Endometrial microvascular endothelial cells (primary cell): ENCODE data around the gene SYCP1. TPM values are rescaled to one million over a fixed set of nuclear protein-coding genes. Genes with fewer than 3 reads are reported as not detected.
"Not testable (repeated sequence)": the region's sequence is repeated elsewhere in the genome, so short reads cannot be mapped to it uniquely, and the experiment has no call there.

Experiments
- in situ Hi-C: cut with HindIII; loops from 2 replicates; pipeline ENCODE4 v1.10.0; 2017; ENCODE audit warnings: low sequenced_read_pairs, low pct_unique_long_range_greater_than_20kb; ENCODE audit errors: inconsistent ontology term
- total RNA-seq: library from RNA; depleted of rRNA; stranded (reverse); fragments of >200 nt; gene quantifications from one replicate; pipeline ENCODE4 v1.2.3, GENCODE V29; 2015; ENCODE audit errors: inconsistent ontology term

Gene SYCP1
- total RNA-seq, 1 donor from 2014 or later: not detected

DNA sequence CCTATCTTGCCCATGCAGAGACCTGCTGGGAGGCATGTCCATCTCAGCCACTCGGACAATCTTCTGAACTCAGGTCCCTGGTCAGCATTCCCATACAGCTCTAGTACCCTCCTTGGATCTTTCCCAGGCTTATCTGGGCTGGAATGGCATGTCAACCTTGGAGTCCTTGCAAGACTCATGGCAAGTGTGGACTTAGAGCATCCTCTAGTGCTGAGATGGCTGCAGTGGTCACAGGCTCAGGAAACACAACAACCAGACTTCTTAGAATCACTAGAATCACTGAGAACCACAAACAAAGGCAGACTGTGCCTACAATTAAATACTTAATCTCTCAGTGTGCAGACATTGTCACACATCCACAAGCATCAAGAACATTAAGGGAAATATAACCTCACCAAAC, 101.9 kb downstream of the SYCP1 start:
- in situ Hi-C loops: no loop called here

GRCh38 chr1:114959423-114959822, 104.8 kb downstream of the SYCP1 start:
- in situ Hi-C loops: no loop called here

- in situ Hi-C loops: no loop called here
These were observed 122.2 kb downstream of the SYCP1 start for GRCh38 chr1:114976891-114977290.

- in situ Hi-C loops: no loop called here
These were observed 124.7 kb downstream of the SYCP1 start for GRCh38 chr1:114979278-114979891.

DNA sequence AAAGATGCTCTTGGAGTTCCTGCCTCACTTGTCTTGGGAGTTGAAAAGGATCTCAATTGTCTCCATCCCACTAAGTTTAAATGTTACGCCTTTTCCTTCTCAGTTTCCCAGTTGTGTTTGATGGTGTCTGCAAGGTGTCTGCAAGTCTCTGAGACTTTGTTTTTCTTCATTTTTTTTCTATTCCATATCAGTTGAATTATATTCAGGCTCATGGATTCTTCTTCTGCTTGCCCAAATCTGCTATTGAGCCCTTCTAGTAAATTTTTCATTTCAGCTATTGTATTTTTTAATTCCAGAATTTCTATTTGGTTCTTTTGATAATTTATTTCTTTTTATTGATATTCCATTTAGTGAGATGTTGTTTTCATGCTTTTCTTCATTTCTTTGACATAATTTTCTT, 127.6 kb downstream of the SYCP1 start:
- in situ Hi-C loops: no loop called here

DNA sequence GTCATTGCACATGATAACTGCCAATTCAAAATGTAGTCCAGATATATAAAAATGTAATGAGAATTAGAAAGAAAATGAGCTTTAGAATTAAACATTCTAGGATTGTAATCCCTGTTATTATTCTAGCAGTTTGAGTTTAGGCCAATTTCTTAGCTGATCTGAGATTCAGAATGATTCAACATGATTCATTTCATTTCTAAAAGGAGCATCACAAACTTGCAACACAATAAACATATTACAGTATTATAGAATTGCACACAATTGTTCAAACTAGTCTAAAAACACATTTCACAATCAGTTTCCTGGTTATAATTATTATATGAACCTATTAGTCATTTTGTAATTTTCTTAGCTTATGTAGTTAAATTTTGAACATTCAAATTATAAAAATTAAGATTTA, 131.6 kb downstream of the SYCP1 start:
- in situ Hi-C loops: no loop called here

GRCh38 chr1:114988095-114988494, 133.4 kb downstream of the SYCP1 start:
- in situ Hi-C loops: no loop called here

- in situ Hi-C loops: no loop called here
These were observed 143.0 kb downstream of the SYCP1 start for GRCh38 chr1:114997510-114998289.

DNA sequence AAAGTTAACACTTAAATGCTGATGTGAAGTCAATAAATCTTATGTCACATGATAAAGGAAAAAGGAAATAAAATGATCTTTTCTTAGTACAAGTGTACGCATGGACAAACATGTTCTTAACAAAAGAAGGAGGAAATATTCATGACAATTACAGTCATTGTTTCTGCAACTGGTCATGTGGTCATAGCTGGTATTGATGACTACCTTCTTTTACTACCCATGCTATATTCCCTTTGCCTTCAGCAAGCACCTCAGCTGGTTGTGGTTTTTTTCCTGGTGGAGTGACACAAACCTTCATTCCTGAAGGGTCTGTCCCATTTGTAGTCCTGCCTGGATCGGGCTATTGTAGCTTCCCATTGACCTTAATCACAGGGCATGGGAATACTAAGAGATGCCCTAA, 151.5 kb downstream of the SYCP1 start:
- in situ Hi-C loops: no loop called here

DNA sequence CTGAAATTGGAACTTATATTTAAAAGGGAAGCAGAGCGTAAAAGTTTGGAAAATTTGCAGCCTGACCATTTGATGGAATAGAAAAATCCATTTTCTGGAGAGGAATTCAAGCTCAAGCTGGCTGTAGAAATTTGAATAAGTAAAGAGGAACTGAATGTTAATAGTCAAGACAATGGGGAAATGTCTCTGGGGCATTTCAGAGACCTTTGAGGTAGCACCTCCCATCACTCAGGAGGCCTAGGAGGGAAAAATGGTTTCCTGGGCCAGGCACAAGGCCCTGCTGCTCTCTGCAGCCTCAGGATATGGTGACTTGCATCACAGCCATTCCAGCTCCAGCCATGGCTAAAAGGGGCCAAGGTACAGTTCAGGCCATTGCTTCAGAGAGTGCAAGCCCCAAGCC, 157.3 kb downstream of the SYCP1 start:
- in situ Hi-C loops: no loop called here

- in situ Hi-C loops: no loop called here
These were observed 157.8 kb downstream of the SYCP1 start for GRCh38 chr1:115012434-115012833.

DNA sequence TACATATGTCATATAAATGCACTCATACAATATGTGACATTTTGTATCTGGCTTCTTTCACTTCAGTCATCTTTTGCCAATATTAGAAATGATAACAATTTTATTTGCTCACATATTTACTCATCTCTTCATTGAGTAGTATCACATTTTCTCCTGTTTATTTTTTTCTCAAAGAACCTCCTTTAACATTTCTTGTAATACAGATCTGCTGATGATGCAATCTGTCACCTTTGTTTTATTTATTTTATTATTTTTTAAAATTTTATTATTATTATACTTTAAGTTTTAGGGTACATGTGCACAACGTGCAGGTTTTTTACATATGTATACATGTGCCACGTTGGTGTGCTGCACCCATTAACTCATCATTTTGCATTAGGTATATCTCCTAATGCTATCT, 159.1 kb downstream of the SYCP1 start:
- in situ Hi-C loops: no loop called here

GRCh38 chr1:115019549-115019948, 164.9 kb downstream of the SYCP1 start:
- in situ Hi-C loops: not testable (repeated sequence)

DNA sequence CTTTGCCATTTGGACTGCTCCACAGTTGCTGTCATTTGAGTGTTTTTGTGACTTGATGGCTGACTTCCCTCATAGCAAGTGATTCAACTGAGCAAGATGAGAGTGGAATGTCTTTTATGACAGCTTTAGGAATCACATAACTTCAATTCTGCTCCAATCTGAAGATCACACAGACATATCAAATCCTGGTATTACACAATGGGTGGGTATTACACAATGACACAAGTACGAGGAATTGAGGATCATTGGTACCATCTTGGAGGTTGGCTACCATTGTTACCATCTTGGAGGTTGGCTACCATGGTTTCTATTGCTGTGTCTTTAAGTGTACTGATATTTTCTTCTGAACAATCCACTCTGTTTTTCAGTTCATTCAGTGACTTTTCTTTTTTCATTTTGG, 166.5 kb downstream of the SYCP1 start:
- in situ Hi-C loops: no loop called here

GRCh38 chr1:115023593-115023992, 168.9 kb downstream of the SYCP1 start:
- in situ Hi-C loops: no loop called here

DNA sequence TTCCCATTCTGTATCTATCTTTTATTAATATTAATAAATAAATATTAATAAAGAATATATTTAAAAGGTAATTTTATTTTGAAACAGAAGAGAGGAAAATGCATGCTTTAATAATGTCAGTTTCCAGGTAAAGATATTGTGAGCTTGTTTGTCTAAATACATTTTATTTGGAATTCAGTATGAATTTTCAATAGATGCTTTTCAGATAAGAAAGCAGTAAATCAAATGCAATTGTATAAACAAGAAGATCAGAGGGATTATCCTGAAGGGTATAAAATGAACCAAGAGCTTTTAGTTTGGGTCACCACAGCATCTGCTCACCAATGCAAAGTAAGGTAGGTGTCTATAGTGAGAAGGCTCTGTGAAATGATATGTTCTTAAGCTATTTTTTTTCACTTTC, 174.9 kb downstream of the SYCP1 start, which contains the start of gene TSHB:
TSHB (plus strand) TSS at position 301 of the 400 bp plus-strand sequence. CDS start 3,537 bp downstream, outside the sequence.
- in situ Hi-C loops: no loop called here

GRCh38 chr1:115031595-115031994, 176.9 kb downstream of the SYCP1 start:
- in situ Hi-C loops: no loop called here

DNA sequence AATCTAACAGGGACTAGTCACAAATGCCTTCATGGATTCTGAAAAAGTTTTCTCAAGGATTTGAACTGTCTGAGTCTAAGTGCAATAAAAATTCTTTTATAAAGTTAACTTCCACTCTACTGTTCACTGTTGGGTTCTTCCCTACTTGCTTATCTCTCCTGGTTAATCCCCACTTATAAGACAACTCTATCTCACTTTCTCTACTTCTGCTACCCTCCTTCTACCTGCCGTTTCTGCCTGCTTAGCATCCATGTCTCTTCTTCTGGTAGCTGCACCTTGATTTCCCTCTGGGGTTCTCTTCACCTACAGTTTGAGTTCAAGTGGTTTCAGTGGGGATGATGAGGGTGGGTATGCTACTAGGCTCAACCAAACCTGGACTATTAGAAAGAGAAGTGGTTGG, 181.0 kb downstream of the SYCP1 start:
- in situ Hi-C loops: no loop called here

GRCh38 chr1:115036814-115037507, 182.3 kb downstream of the SYCP1 start:
- in situ Hi-C loops: no loop called here

- in situ Hi-C loops: no loop called here
These were observed 185.8 kb downstream of the SYCP1 start for GRCh38 chr1:115040501-115040900.
